Neutrophil (primary cell): ENCODE results near the gene SEC22C.

Source experiments
- H3K27ac ChIP-seq: fragments of 200-600 bp; sonication (generic); 2 replicates; pipeline ENCODE4 v1.5.1; 2016; ENCODE audit warnings: mild to moderate bottlenecking, moderate library complexity
- H3K27me3 ChIP-seq: fragments of 200-600 bp; sonication (generic); 2 replicates; pipeline ENCODE4 v1.6.0; 2016; ENCODE audit warnings: mild to moderate bottlenecking
- H3K36me3 ChIP-seq: fragments of 200-600 bp; sonication (generic); 2 replicates; pipeline ENCODE4 v1.5.1; 2017
- H3K4me1 ChIP-seq, 2 experiments: fragments of 200-600 bp in 1 of 2; sonication (generic) in 1 of 2; 1 replicate in 1 of 2; 2 replicates in 1 of 2; pipeline versions ENCODE4 v1.5.1 to v1.6.1; 2013 to 2016; ENCODE audit warnings: low read depth in 1 of 2, low read length in 1 of 2, mild to moderate bottlenecking in 1 of 2, moderate library complexity in 1 of 2; ENCODE audit not compliant: control insufficient read depth in 1 of 2, insufficient read depth in 1 of 2
- H3K4me3 ChIP-seq, 2 experiments: fragments of 200-600 bp in 1 of 2; sonication (generic) in 1 of 2; 1 replicate in 1 of 2; 2 replicates in 1 of 2; pipeline ENCODE4 v1.5.1; 2013 to 2016; ENCODE audit warnings: low read depth in 1 of 2, low read length in 1 of 2, mild to moderate bottlenecking in 1 of 2, moderate library complexity in 1 of 2
- H3K9me3 ChIP-seq: fragments of 200-600 bp; sonication (generic); 2 replicates; pipeline ENCODE4 v1.5.1; 2016
- CTCF ChIP-seq: fragments of 200-600 bp; sonication (generic); IDR thresholded peaks from 2 replicates; pipeline ENCODE4 v1.5.1; 2016; ENCODE audit warnings: antibody characterized with exemption

Gene SEC22C

GRCh38 chr3:42525212-42525611, 56.6 kb downstream of the SEC22C start:
- no peak overlapping the region for H3K27ac ChIP-seq
- H3K27me3 ChIP-seq = no peaks in the 10 kb centered on the region
- H3K36me3 ChIP-seq = no peaks in the 10 kb centered on the region
- TF ChIP-seq CTCF = no peak
- no peaks in the 10 kb centered on the region for H3K9me3 ChIP-seq
- peaks cover 18 to 45% of the 10 kb centered on the region in 2 experiments for H3K4me1 ChIP-seq
- no peak overlapping the region for H3K4me3 ChIP-seq

DNA sequence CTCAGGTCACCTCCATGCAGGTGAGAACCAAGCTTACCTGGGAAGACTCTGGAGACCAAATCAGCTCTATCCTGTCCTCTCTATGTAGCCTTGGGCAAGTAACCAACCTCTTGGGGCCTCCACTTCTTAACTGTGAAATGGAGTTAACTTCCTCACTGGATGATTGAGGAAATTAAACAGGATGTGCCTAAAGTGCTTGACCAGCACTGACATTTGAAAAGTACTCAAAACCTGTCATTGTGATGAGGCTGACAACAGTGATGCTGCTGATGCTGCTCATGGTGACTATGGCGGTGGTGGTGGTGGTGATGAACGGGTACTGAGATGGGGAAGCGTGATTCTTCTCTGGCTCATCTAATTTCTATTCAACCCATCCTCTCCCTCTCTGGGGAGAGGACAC, 57.0 kb downstream of the SEC22C start:
- peaks cover 14 to 41% of the 10 kb centered on the region in 2 experiments for H3K4me1 ChIP-seq
- no peaks in the 10 kb centered on the region for H3K36me3 ChIP-seq
- no peak for TF ChIP-seq CTCF
- H3K9me3 ChIP-seq = no peaks in the 10 kb centered on the region
- H3K27ac ChIP-seq = no peak overlapping the region
- no peaks in the 10 kb centered on the region for H3K27me3 ChIP-seq
- no peak overlapping the region for H3K4me3 ChIP-seq

GRCh38 chr3:42520906-42521305, 60.9 kb downstream of the SEC22C start:
- Histone ChIP-seq H3K4me1 (peaks cover 0 to 12% of the 10 kb centered on the region in 2 experiments), H3K27ac (no peak overlapping the region)

DNA sequence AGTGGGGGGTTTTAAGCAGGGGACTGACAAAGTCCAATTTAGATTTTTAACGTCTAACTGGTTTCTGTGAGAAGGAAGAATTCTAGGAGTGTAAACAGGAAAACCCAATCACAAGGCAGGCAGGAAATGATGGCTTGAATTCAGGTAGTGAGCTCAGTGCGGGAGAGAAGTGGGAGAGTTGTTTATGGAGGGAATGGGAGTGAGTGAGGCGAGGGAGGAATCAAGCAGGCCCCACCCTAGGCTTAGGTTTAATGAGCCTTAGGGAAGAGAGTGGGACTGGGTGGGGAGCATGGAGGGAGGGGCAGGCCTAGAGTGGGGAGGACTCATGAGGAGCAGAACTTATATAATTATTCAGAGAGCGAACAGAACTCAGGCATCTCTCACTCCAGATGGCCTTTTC, 61.4 kb downstream of the SEC22C start:
- Histone ChIP-seq H3K27ac (no peak overlapping the region), H3K4me3 (no peak overlapping the region), H3K36me3 (no peaks in the 10 kb centered on the region), H3K9me3 (no peaks in the 10 kb centered on the region), H3K27me3 (no peaks in the 10 kb centered on the region), H3K4me1 (peaks cover 0 to 11% of the 10 kb centered on the region in 2 experiments)
- no peak for TF ChIP-seq CTCF

More at GRCh38 chr3:42520906-42521305, 60.9 kb downstream of the SEC22C start:
- no peaks in the 10 kb centered on the region for H3K9me3 ChIP-seq
- no peaks in the 10 kb centered on the region for H3K36me3 ChIP-seq
- H3K27me3 ChIP-seq = no peaks in the 10 kb centered on the region
- no peak overlapping the region for H3K4me3 ChIP-seq
- TF ChIP-seq CTCF = no peak

GRCh38 chr3:42519568-42519962, 62.2 kb downstream of the SEC22C start:
- H3K27me3 ChIP-seq = no peaks in the 10 kb centered on the region
- TF ChIP-seq CTCF = no peak
- H3K4me3 ChIP-seq = no peak overlapping the region
- H3K36me3 ChIP-seq = no peaks in the 10 kb centered on the region
- H3K9me3 ChIP-seq = no peaks in the 10 kb centered on the region
- H3K4me1 ChIP-seq = peaks cover 0 to 4% of the 10 kb centered on the region in 2 experiments
- no peak overlapping the region for H3K27ac ChIP-seq
